ENCODE measurements around the gene TSR3.

The TSR3 gene

GRCh38 chr16:1315081-1316032 lies 36.3 kb downstream of the TSR3 start:
- Histone ChIP-seq H3K4me3 (no peak overlapping the region), H3K27ac (no peak overlapping the region)
- DNase-seq (ENCODE audit: low spot score) = no peak
- TF ChIP-seq CTCF (IDR thresholded peaks at IDR 0.05) = no peak

- no peak for TF ChIP-seq CTCF (IDR thresholded peaks at IDR 0.05)
Measured at GRCh38 chr16:1314399-1315068, 37.1 kb downstream of the TSR3 start.

GRCh38 chr16:1313721-1314369 lies 37.8 kb downstream of the TSR3 start:
- no peak for TF ChIP-seq CTCF (IDR thresholded peaks at IDR 0.05)
- no peak for DNase-seq (ENCODE audit: low spot score)
- Histone ChIP-seq H3K27ac (no peak overlapping the region), H3K4me3 (no peak overlapping the region)

More at GRCh38 chr16:1314399-1315068, 37.1 kb downstream of the TSR3 start:
- no peak for DNase-seq (ENCODE audit: low spot score)
- Histone ChIP-seq H3K27ac (no peak overlapping the region), H3K4me3 (no peak overlapping the region)

GRCh38 chr16:1312903-1313302 lies 38.8 kb downstream of the TSR3 start:
- Histone ChIP-seq H3K4me3 (no peak overlapping the region), H3K27ac (no peak overlapping the region)
- TF ChIP-seq CTCF (IDR thresholded peaks at IDR 0.05) = no peak
- no peak for DNase-seq (ENCODE audit: low spot score)

- no peak for DNase-seq (ENCODE audit: low spot score)
- no peak overlapping the region for H3K27ac ChIP-seq
- peak overlapping the region; percentile 78 for H3K4me3 ChIP-seq
- no peak for TF ChIP-seq CTCF (IDR thresholded peaks at IDR 0.05)
Measured at GRCh38 chr16:1312467-1312816, 39.2 kb downstream of the TSR3 start.

- DNase-seq (ENCODE audit: low spot score) = no peak
- no peak for TF ChIP-seq CTCF (IDR thresholded peaks at IDR 0.05)
- Histone ChIP-seq H3K4me3 (peak overlapping the region; percentile 78), H3K27ac (no peak overlapping the region)
Measured at GRCh38 chr16:1311738-1312466, 39.8 kb downstream of the TSR3 start.

Measured in coronary artery (tissue), 2 donors.